Bronchial epithelial cell (primary cell): Measurements from ENCODE around the gene EMILIN3. TPM values are rescaled to one million over a fixed set of nuclear protein-coding genes. Genes with fewer than 3 reads are reported as not detected.
A peak's percentile ranks its signal among the peaks of the same experiment; 100 is the strongest.

ENCODE experiments used
- DNase-seq: peaks from one replicate; pipeline ENCODE4 v3.0.0-alpha.2; 2010; ENCODE audit warnings: low read depth
- FAIRE-seq: peaks from 2 replicates; lab custom pipeline; 2011; peaks lifted over from hg19 to GRCh38; lab: Jason Lieb, UNC
- H3K27me3 ChIP-seq: 2 replicates; pipeline ENCODE4 v1.5.1; 2011; ENCODE audit warnings: low read length; ENCODE audit not compliant: control insufficient read depth, insufficient read depth
- H3K36me3 ChIP-seq: 2 replicates; pipeline ENCODE4 v1.5.1; 2011; ENCODE audit warnings: low read length; ENCODE audit not compliant: control insufficient read depth, insufficient read depth
- H3K4me3 ChIP-seq: 2 replicates; pipeline ENCODE4 v1.5.1; 2011; ENCODE audit warnings: mild to moderate bottlenecking, low read depth, low read length, control low read depth
- total RNA-seq: library from RNA; depleted of rRNA; stranded (reverse); fragments of >200 nt; gene quantifications from 2 replicates; pipeline ENCODE4 v1.2.1, GENCODE V29; 2014
- TF ChIP-seq, protein P1 (sequence below): IDR thresholded peaks from 2 replicates; pipeline ENCODE4 v1.5.1; 2011; ENCODE audit warnings: mild to moderate bottlenecking, moderate library complexity, low read length, control low read depth, inconsistent platforms; ENCODE audit not compliant: insufficient read depth, severe bottlenecking

EMILIN3 gene
- total RNA-seq, 1 donor from 2014 or later: not detected

DNA sequence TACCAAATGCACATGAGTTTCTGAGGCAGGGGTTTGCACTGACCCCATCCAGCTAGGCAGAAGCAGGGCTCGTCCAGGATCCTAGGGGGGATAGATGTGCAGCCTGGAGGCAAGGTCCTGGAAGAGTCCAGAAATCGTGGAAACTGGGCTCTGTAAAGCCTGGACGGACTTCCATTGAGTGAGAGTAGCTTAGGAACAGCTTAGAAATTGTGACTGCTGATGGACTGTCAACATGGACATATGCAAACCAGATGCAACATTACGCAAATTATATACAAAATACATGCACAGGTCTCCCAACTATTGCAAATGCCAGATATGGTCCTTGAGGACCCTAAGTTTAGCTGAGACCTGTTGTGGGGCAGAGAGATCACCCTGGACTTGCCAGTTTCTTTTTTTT lies 4.8 kb upstream of the EMILIN3 start:
- peaks cover 9% of the 10 kb centered on the region for H3K27me3 ChIP-seq
- FAIRE-seq: no peak
- no peak for DNase-seq
- no peak overlapping the region for H3K4me3 ChIP-seq
- H3K36me3 ChIP-seq: no peaks in the 10 kb centered on the region
- TF ChIP-seq, protein P1, sequence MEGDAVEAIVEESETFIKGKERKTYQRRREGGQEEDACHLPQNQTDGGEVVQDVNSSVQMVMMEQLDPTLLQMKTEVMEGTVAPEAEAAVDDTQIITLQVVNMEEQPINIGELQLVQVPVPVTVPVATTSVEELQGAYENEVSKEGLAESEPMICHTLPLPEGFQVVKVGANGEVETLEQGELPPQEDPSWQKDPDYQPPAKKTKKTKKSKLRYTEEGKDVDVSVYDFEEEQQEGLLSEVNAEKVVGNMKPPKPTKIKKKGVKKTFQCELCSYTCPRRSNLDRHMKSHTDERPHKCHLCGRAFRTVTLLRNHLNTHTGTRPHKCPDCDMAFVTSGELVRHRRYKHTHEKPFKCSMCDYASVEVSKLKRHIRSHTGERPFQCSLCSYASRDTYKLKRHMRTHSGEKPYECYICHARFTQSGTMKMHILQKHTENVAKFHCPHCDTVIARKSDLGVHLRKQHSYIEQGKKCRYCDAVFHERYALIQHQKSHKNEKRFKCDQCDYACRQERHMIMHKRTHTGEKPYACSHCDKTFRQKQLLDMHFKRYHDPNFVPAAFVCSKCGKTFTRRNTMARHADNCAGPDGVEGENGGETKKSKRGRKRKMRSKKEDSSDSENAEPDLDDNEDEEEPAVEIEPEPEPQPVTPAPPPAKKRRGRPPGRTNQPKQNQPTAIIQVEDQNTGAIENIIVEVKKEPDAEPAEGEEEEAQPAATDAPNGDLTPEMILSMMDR: no peak

DNA sequence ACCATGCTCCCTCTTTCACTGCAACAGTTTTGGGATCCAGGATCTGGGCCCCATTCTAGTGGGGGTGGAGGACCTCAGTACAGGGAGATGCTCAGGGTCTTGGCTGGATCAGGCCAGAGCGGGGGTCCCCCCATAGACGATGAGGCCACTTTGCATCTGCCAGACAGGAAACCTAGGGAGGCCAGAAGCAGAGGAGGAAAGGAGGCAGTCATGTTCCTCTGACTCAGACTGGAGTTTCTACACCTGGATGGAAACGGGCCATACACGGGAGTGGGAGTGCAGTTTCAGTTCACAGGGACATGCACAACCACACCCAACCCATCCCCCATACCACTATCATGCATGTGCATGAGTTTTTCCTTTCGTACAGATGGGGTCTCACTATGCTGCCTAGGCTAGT lies 3.6 kb upstream of the EMILIN3 start:
- Histone ChIP-seq H3K4me3 (no peak overlapping the region), H3K27me3 (peaks cover 15% of the 10 kb centered on the region), H3K36me3 (no peaks in the 10 kb centered on the region)
- DNase-seq: peak; percentile 12
- TF ChIP-seq, protein P1: no peak
- peak; percentile 28 for FAIRE-seq

DNA sequence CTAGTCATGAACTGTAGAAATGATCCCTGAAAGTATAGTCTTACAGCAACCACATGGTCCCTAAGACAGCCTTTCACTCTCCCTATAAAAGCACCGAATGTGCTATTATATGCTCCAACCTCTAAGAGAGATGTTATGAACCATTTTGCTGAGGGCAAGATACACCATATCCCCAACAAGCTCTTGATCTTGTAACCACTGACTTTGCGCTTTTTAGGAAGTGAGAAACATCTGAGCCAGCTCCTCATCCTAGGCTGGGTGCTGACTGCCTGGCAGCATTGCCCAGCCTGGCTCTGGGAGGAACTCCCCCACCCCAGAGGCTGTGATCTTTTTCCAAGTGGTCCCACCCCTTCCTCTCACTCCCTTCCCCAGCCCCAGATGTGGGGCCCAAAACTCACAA lies 3.1 kb upstream of the EMILIN3 start:
- Histone ChIP-seq H3K27me3 (peaks cover 19% of the 10 kb centered on the region), H3K36me3 (no peaks in the 10 kb centered on the region), H3K4me3 (no peak overlapping the region)
- FAIRE-seq (no peak), DNase-seq (no peak)
- TF ChIP-seq, protein P1: no peak

DNA sequence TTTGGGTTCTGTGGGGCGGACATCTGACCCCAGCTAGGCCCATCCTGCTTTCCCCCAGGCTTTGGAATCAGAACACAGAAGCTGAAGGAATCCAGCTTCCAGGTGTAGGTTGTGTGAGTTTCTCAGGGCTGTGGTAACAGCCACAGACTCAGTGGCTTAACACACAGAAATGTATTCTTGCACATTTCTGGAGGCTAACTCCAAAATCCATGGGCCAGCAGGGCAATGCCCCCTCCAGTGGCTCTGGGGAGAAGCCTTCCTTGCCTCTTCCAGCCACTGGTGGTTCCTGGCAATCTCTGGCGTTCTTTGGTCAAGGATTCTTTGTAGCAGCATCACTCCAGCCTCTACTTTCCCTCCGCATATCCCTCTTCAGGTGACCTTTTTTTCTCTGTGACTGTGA lies 1.3 kb upstream of the EMILIN3 start:
- H3K36me3 ChIP-seq: no peaks in the 10 kb centered on the region
- TF ChIP-seq, protein P1: no peak
- H3K27me3 ChIP-seq: peaks cover 23% of the 10 kb centered on the region
- DNase-seq (no peak), FAIRE-seq (no peak)
- H3K4me3 ChIP-seq: no peak overlapping the region

DNA sequence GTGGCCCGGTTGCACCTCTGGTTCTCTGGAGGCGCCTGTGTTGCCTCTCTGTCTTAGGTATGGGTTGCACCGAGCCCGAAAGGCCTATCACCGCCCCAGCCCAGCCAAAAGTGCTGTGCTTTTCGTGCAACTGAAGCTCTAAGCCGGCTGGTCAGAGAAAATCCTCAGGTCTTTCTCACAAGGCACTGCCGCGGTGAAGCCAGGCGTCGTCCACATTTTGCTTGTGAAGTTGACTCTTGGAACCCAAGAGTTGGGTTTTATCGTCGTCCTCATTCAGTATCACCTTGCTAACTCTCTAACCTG lies 726 bp upstream of the EMILIN3 start:
- TF ChIP-seq, protein P1: no peak
- no peak for DNase-seq
- Histone ChIP-seq H3K27me3 (peaks cover 23% of the 10 kb centered on the region), H3K4me3 (no peak overlapping the region), H3K36me3 (no peaks in the 10 kb centered on the region)
- FAIRE-seq: peak; percentile 18

DNA sequence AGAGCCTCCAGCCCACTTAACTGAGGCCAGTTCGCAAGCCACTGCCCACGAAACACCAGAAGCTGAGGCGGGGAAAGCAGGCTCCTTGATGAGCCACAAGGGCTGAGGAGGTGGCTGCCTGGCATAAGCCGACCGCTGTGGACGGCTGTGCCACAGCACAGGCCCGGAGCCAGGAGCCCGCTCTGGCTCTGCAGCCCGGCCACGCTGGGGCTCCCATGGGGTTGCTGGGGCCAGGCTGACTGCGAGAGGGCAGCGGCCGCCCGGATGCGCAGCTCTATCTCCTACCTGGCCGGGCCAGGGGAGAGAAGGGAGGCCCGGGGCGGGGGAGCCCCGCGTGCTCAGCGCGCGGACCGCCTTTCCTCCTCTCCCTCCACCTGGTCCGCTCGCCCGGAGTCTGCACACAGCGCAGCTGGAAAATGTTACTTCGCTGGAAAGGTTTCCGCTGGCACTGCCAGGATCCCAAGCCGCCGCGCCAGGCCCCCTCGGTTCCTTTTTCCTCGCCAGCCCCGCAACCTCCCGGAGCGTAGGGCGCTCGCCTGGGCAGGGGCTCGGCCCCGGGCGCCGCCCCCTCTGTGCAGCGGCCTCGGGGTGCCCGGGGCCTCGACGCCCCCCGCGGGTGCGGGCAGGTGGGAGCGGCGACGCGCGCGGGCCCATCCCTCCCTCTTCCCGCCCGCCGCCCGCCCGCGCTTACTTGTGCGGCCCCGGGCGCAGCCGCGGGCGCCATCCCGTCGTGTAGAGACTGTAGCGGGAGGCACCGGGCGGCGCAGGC lies 657 bp downstream of the EMILIN3 start:
- no peak overlapping the region for H3K4me3 ChIP-seq
- TF ChIP-seq, protein P1: no peak
- FAIRE-seq (no peak), DNase-seq (no peak)
- H3K27me3 ChIP-seq: peaks cover 23% of the 10 kb centered on the region
- no peaks in the 10 kb centered on the region for H3K36me3 ChIP-seq
